HG03097 (cell line): Measurements from ENCODE around the gene GRIK4.

Experiments used
- ATAC-seq: cut with Tn5 transposase; IDR thresholded peaks from one replicate; pipeline ENCODE4 v1.9.1; 2021; ENCODE audit not compliant: unreplicated experiment, low FRiP score

GRIK4 gene

GRCh38 chr11:120793806-120794479 is 282.4 kb downstream of the GRIK4 start:
- no peak for ATAC-seq

- no peak for ATAC-seq
Observed at GRCh38 chr11:120794748-120795147, 283.2 kb downstream of the GRIK4 start.

- ATAC-seq, result no peak
Observed at GRCh38 chr11:120795185-120795584, 283.6 kb downstream of the GRIK4 start.

GRCh38 chr11:120797143-120797542 is 285.6 kb downstream of the GRIK4 start:
- no peak for ATAC-seq

GRCh38 chr11:120798854-120799253 is 287.3 kb downstream of the GRIK4 start:
- no peak for ATAC-seq

GRCh38 chr11:120800206-120800605 is 288.7 kb downstream of the GRIK4 start:
- no peak for ATAC-seq

GRCh38 chr11:120801801-120802689 is 290.5 kb downstream of the GRIK4 start:
- no peak for ATAC-seq

- no peak for ATAC-seq
Observed at GRCh38 chr11:120805960-120806555, 294.5 kb downstream of the GRIK4 start.

GRCh38 chr11:120807414-120808150 is 296.0 kb downstream of the GRIK4 start:
- ATAC-seq, result no peak

- no peak for ATAC-seq
Observed at GRCh38 chr11:120808616-120809050, 297.1 kb downstream of the GRIK4 start.

GRCh38 chr11:120810251-120810650 is 298.7 kb downstream of the GRIK4 start:
- no peak for ATAC-seq

- ATAC-seq, result no peak
Observed at GRCh38 chr11:120811199-120811598, 299.7 kb downstream of the GRIK4 start.

GRCh38 chr11:120811731-120812130 is 300.2 kb downstream of the GRIK4 start:
- no peak for ATAC-seq

- no peak for ATAC-seq
Observed at GRCh38 chr11:120814531-120815318, 303.2 kb downstream of the GRIK4 start.

GRCh38 chr11:120815319-120816100 is 304.0 kb downstream of the GRIK4 start:
- no peak for ATAC-seq

- no peak for ATAC-seq
Observed at GRCh38 chr11:120816176-120816575, 304.6 kb downstream of the GRIK4 start.

GRCh38 chr11:120816711-120817110 is 305.2 kb downstream of the GRIK4 start:
- no peak for ATAC-seq

GRCh38 chr11:120817158-120817557 is 305.6 kb downstream of the GRIK4 start:
- no peak for ATAC-seq

GRCh38 chr11:120818097-120818496 is 306.5 kb downstream of the GRIK4 start:
- no peak for ATAC-seq
